CD4-positive, alpha-beta T cell treated with Interleukin-4 for 4 hours (primary cell): Measurements from ENCODE around the gene ANP32E.

Source experiments
- DNase-seq: peaks from one replicate; pipeline ENCODE4 v3.0.0-alpha.2; 2020

ANP32E gene

DNA sequence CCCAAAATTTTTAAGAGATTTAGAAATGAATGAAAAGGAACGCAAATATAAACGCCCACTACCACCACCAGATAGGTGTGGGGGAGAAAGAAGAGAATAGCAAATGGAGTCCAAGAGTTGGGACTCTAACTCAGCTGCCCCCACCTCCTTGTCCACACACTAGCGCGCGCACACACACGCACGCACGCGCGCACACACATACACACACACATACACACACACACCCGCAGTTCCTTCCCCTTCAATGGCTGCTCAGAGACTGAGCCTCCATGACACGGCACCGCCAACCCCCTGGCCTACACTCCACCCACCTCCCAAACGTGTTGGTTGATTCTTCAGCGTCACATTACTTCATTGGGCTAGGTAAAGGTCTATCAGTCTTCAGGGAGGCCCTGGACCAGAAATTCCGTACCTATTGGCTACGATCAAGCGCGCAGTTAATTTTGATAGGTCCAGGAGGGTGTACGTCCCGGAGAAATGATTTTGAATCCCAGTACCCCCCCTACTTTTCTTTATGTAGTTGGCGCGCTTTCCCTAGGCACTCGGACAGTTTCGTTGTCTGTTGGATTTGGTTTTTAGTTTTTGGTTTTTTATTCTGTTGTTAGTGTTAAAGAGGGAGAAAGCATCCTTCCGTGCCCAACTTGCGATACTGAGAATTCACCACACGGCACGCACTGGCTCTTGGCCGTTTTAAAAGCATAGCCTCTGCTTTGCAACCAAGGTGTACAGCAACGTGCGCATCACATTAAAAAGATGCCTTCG lies at the start of gene ANP32E:
Gene ANP32E, minus strand, starts transcription at position 261 of the 762 bp plus-strand sequence. CDS start 326 bp downstream, outside the sequence.
- peak; percentile 98 for DNase-seq

- no peak for DNase-seq
Observed at GRCh38 chr1:150283260-150283659, 47.3 kb upstream of the ANP32E start.

DNA sequence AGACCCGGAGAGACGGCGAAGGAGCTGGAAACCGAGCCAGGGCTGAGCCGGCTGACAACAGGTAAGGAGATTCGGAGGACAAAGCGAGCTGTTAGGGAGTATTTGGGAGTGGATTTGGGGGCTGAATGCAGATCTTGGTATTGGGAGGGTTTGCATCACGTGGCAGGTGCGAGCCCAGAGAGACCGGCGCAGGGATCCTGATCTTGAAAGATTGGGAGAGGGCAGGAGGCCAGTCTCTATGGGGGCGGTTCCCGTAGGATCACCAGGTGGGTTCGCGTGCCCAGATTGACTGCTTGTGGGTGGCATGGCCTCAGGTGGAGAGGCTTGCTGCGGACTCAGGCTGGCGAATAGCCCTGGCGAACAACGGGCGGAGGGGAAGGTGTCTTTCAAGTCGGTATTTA lies 46.6 kb upstream of the ANP32E start:
- no peak for DNase-seq

DNA sequence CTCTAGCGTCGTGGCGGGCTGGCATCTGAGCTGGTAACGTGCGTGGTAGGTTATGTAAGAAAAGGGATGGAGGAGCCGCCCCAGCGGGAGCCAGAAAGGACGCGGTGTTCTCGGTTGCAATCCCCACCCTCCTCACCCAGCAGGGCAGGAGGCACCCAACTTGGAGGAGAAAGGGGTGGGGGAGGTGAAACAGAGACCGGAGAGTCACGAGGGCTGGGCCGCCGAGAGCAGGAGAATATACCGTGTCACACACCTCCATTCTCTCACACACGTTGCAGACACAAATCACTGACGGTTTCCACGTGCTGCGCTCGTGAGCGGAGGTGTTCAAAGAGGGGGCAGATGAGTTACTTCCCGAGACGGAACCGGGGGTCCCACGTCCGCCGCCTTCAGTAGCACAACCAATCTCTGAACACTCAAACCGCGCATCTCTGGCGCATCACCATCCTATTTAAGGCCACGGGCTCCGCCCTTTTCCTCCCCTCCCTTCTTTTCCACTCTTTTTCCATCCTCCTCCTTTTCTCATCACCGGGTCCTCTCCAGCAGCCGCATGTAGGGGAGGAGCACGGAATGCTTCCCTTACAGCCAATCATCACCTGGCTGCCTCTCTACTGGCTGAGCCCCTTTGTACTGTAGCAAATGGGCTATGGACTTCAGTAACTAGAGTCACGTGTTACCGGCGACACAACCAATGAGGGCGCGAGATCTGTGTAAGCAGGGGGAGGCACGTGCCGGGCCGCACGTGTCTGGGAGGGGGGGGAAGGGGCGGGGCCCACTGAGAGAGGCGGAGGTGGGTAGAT lies 46.0 kb upstream of the ANP32E start, which contains the start of gene CIART:
Gene CIART, plus strand, starts transcription at position 797 of the 800 bp plus-strand sequence. CDS start 714 bp downstream, outside the sequence.
- DNase-seq: peak; percentile 86

GRCh38 chr1:150281221-150281757 lies 45.4 kb upstream of the ANP32E start:
- peak; percentile 70 for DNase-seq

- no peak for DNase-seq
Observed at GRCh38 chr1:150280138-150280707, 44.3 kb upstream of the ANP32E start.

GRCh38 chr1:150273311-150273710 lies 37.4 kb upstream of the ANP32E start:
- no peak for DNase-seq

DNA sequence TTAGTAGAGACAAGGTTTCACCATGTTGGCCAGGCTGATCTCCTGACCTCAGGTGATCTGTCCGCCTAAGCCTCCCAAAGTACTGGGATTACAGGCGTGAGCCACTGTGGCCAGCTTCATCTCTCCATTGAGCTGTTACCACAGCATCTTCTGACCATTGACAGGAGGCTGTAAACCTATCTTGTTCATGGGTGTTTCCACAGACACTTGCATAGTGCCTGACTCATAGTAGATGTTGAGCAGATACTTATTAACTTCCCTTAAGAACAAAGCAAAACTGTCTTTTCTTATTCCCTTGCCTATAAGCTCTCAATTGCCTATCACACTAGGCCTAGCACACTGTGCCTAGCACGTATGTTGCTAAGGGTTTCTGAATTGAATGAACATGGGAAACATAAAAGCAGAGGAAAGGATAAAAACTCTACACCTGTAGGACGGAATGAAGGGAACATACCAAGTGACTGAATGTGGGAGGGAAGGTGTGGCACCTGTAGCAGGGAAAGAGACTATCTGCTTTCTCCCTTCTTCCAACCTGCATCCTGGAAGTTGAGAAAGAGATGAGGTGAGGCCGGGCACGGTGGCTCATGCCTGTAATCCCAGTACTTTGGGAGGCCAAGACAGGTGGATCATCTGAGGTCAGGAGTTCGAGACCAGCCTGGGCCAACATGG lies 35.5 kb upstream of the ANP32E start:
- DNase-seq: no peak

DNA sequence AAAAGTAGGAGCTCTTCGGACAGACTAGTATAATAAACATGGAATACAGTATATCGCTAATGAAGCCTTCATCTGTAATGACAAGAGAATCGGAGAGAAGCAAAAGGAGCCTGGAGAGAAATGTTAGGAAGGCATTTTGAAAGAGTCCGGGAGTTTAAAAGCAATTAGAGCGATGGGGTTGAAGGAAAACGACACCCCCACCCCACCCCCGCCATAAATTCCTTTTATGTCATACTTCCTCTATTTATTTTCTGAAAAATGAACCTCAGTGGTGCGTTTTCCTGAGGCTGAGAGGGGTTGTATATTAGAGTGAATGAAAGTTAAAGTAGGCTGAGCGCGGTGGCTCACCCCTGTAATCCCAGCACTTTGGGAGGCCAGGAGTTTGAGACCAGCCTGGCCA lies 33.5 kb upstream of the ANP32E start:
- no peak for DNase-seq

DNA sequence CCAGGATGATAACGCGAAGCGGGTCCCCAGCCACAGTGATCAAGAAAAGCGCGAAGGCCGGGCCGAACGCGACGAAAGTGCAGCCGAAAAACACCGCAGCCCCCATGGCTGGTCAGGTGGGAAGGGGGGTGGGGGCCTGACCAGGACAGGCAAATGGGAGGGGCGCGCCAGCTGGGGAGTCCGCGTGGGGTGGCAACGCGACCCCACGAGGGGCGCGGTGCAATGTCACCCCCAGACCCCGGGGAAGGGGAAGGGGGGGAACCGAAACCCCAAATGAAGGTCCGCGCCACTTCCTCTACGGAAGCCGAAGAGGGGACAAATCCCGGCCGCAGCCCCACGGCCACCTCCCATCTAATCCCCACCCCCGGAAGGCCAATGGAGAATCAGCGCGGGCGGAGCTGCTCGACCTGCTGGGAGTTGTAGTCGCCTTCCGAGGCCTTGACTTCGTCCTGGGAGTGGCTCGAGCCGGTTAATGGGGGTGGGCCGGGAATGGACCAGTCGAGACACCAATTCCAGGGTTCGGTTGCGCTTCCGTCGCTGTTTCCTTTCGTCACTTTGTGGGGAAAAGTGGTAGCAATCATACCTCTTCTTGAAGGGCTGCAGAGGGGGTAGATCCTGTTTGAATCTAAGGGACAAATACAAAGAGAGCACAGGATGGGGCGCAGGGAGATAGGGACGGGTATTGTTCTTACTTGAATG lies 32.9 kb upstream of the ANP32E start, which contains the start of gene APH1A:
Gene APH1A, minus strand, starts transcription at position 312 of the 699 bp plus-strand sequence. Its CDS starts 206 bp downstream, at position 106.
- DNase-seq: peak; percentile 96

DNA sequence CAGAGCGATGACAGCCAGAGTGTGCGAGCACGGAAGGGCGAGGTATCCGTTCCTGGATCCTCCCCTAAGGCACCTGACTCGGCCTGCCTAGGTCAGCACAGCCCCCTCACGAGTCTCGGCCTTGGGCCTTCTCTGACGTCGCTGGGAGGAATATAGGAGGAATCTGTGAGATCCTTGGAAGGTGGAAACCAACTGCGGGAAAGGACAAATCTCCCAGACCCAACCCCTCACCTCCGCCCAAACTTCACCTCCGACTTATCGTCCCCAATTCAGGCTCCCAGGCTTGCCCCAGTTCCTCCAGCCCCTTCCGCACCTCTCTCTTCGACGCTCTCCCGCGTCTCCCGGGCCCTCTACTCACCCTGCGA lies 32.4 kb upstream of the ANP32E start:
- peak; percentile 48 for DNase-seq

DNA sequence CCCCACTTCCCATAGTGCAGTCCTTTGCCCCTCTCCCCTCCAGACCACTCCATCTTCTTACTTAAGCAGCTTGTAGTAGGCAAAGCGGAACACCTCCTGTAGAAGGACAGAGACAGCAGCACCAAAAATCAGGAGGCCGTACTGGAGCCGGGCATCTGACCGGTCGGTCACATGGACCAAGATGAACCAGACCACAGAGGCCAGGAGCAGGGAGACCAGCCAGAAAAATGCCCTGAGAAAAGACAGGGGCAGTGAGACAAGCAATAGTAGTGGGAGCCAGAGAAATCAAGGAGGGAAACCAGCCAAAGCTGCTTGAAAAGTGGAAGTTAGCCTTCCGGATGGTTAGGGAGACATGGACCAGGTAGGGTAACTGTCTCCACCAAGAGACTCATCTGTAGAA lies 32.0 kb upstream of the ANP32E start:
- no peak for DNase-seq

DNA sequence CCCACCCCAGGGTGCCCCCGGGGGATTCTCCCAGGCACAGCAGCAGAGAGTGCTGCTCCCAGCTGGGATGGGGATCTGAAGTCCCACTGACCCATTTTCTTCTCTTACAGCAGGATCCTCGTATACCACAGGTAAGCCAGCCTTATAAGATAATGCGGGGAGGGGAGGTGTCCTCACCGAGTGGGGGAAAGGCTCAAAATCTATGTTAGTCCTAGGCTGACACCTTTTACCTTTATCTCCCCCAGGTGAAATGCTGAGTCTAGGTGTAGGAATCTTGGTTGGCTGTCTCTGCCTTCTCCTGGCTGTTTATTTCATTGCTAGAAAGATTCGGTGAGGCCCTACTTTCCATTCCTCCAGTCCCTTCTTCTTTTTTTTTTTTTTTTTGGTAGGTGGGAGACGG lies 27.6 kb upstream of the ANP32E start:
- no peak for DNase-seq

DNA sequence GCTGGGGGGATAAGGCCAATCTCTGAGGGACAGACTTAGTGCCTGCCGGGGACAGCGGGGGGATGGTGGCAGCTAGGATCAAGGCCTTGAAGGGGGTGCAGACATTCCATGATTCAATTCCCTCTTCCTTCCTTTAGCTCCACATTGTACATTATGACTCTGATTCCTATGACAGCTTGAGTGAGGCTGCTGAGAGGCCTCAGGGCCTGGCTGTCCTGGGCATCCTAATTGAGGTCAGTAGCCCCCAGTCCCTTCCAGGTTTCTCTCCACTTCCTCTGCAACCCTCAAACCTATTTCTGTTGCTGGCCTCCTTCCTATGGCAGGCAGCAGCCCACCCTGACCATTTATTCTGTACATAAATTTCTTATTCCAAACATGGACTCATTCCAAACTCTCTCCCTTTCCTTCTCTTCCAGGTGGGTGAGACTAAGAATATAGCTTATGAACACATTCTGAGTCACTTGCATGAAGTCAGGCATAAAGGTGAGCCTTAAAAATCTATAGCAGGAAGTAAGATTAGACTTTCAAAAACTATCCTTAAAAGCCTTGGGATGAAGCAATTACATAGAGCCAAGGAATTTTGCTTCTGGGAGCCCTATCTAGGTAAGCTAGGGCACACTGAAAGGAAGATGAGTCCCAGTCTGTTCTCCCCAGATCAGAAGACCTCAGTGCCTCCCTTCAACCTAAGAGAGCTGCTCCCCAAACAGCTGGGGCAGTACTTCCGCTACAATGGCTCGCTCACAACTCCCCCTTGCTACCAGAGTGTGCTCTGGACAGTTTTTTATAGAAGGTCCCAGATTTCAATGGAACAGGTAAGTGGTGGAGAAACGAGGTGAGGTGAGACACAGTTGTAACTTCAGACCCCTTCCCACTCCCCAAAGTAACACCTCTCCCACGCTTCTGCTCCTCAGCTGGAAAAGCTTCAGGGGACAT lies 26.7 kb upstream of the ANP32E start:
- no peak for DNase-seq

DNA sequence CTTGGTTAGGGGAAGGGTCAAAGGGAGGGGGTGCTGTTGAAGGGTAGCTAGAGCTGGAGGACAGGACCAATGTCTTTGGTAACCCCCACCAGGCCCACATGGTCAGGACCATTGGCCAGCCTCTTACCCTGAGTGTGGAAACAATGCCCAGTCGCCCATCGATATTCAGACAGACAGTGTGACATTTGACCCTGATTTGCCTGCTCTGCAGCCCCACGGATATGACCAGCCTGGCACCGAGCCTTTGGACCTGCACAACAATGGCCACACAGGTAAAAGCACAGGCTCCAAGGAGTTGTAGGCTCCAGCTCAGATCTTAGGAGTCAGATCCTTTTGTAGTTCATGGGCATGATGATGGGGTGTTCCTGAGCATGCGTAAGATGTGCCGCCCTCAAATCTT lies 25.5 kb upstream of the ANP32E start:
- DNase-seq: no peak

DNA sequence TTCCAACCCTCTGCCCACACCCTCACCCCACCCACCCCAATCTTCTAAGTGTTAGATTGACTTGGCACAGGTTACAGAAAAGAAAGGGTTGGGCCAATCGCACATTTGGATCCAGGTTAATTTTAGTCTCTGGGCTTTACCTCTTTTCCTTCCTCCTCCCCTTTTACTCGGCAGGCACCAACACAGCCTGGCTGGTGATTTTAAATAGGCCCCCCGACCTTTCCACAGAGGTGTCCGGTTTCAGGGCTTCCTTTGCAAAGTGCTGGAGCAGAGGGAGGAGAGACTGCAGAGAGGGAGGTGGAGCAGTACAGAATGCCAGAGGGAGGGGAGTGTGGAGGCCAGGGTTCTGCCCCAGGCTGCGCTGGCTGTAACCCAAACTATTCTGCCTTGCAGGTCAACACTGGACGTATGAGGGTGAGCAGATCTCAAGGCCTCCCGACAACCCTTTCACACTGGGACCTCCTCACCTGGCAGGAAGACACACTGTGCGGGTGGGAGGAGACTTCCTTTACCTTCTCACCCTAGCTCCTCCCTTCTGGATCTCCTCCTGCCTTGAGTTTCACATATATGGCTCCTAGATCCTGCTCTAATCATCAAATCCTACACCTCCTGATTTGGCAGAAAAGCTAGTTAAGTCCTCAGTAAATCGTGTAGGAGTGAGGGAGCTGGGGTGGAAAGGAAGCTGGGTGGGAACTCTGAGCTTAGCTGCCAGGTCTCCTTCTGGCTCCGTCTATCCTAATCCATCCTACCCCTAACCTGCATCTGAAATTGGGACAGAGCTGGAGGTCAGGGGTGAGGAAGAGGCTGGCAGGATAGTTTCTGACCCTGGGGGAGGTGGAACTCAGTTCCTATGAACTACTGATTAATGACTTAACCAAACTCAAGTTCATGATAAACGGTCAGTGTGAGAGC lies 24.1 kb upstream of the ANP32E start:
- no peak for DNase-seq

DNA sequence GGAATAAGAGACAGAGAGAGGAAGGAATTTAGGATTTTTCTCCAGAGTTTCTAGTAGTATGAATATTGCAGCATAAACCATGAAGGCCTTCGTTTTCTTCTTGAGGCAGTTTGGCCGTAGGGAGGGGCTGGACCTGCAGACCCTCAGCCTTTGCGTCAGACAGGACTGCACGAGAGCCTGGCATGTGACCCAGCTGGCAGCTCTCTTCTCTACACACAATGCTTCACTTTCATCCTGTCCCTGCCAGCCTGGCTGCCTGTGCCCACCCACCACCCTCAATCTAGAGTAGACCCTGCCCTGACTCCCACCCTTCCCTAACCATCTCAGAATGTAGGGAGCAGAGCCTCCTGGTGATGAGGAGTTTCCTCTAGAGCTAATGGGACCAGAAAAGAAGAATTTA lies 23.3 kb upstream of the ANP32E start:
- no peak for DNase-seq

- DNase-seq: no peak
Observed at GRCh38 chr1:150257624-150258585, 22.0 kb upstream of the ANP32E start, which contains the start of gene CA14. CA14 (plus strand) TSS chr1:150257774; CDS start chr1:150258129, 355 bp downstream.
